CD14-positive monocyte (primary cell): ENCODE measurements around the gene GDF2. TPM values are rescaled to one million over a fixed set of nuclear protein-coding genes. Genes with fewer than 3 reads are reported as not detected.

Source experiments
- DNase-seq, 3 donors: peaks; one replicate each; pipeline ENCODE4 v3.0.0-alpha.2; 2011 to 2022
- H2AFZ ChIP-seq: 2 replicates; pipeline ENCODE4 v1.6.0; 2012; ENCODE audit warnings: mild to moderate bottlenecking, low read depth, low read length, inconsistent platforms; ENCODE audit not compliant: insufficient read depth, poor library complexity, severe bottlenecking
- H3K27ac ChIP-seq, 2 donors: 1 replicate in 1 of 2; 2 replicates in 1 of 2; pipeline ENCODE4 v1.5.1; 2012 to 2013; ENCODE audit warnings: low read length in 2 of 2, control low read depth in 1 of 2, inconsistent platforms in 1 of 2, low read depth in 1 of 2, mild to moderate bottlenecking in 1 of 2
- H3K27me3 ChIP-seq, 2 donors: one replicate each; pipeline versions ENCODE4 v1.6.0 to v1.6.1; 2011 to 2013; ENCODE audit warnings: low read length in 2 of 2; ENCODE audit not compliant: control insufficient read depth in 2 of 2, insufficient read depth in 2 of 2
- H3K36me3 ChIP-seq, 2 donors: replicated peaks in 1 of 2; 1 replicate in 1 of 2; 2 replicates in 1 of 2; pipeline versions ENCODE4 v1.5.1 to v1.6.1; 2012 to 2013; ENCODE audit warnings: low read length in 2 of 2, control low read depth in 1 of 2, inconsistent platforms in 1 of 2, mild to moderate bottlenecking in 1 of 2; ENCODE audit not compliant: insufficient read depth in 2 of 2, control insufficient read depth in 1 of 2
- H3K4me1 ChIP-seq, 2 donors: 1 replicate in 1 of 2; 2 replicates in 1 of 2; pipeline versions ENCODE4 v1.5.1 to v1.6.1; 2012 to 2013; ENCODE audit warnings: low read length in 2 of 2, control low read depth in 1 of 2, inconsistent platforms in 1 of 2, mild to moderate bottlenecking in 1 of 2, moderate library complexity in 1 of 2; ENCODE audit not compliant: insufficient read depth in 2 of 2, control insufficient read depth in 1 of 2
- H3K4me2 ChIP-seq: replicated peaks from 2 replicates; pipeline ENCODE3; 2012; ENCODE audit warnings: low read length, moderate library complexity, mild to moderate bottlenecking; ENCODE audit not compliant: poor library complexity, severe bottlenecking; ENCODE audit errors: extremely low read depth
- H3K4me3 ChIP-seq, 3 experiments: fragments of 200-600 bp in 1 of 3; sonication (generic) in 1 of 3; replicated peaks in 1 of 3; 1 replicate in 2 of 3; 2 replicates in 1 of 3; pipeline ENCODE4 v1.5.1; 2011 to 2013; ENCODE audit warnings: low read length in 3 of 3, mild to moderate bottlenecking in 3 of 3, control low read depth in 2 of 3, low read depth in 2 of 3, inconsistent platforms in 1 of 3, moderate library complexity in 1 of 3
- H3K79me2 ChIP-seq: 2 replicates; pipeline ENCODE4 v1.6.0; 2012; ENCODE audit warnings: mild to moderate bottlenecking, control low read depth, inconsistent platforms, low read length, moderate library complexity; ENCODE audit not compliant: insufficient read depth
- H3K9ac ChIP-seq: 2 replicates; pipeline ENCODE4 v1.6.0; 2017; ENCODE audit warnings: low read length, mild to moderate bottlenecking; ENCODE audit not compliant: insufficient read depth, poor library complexity, severe bottlenecking
- H3K9me3 ChIP-seq, 2 donors: replicated peaks in 1 of 2; 1 replicate in 1 of 2; 2 replicates in 1 of 2; pipeline versions ENCODE4 v1.5.1 to v1.6.1; 2012 to 2013; ENCODE audit warnings: low read length in 2 of 2, control low read depth in 1 of 2; ENCODE audit not compliant: control insufficient read depth in 1 of 2, insufficient read depth in 1 of 2
- H4K20me1 ChIP-seq: 2 replicates; pipeline ENCODE4 v1.6.0; 2012; ENCODE audit warnings: mild to moderate bottlenecking, low read length, control low read depth, moderate library complexity; ENCODE audit not compliant: insufficient read depth
- H3K27ac Mint-ChIP-seq, 7 donors: one replicate each; pipeline ENCODE4 v1.8.0; 2020; ENCODE audit warnings: mild to moderate bottlenecking in 7 of 7, mixed read lengths in 7 of 7, moderate library complexity in 6 of 7, inconsistent platforms in 2 of 7
- H3K27me3 Mint-ChIP-seq, 3 donors: one replicate each; pipeline ENCODE4 v1.8.0; 2021 to 2022; ENCODE audit warnings: low read depth in 3 of 3, mild to moderate bottlenecking in 3 of 3, mixed read lengths in 3 of 3, moderate library complexity in 3 of 3, inconsistent platforms in 1 of 3
- H3K36me3 Mint-ChIP-seq, 2 donors: one replicate each; pipeline ENCODE4 v1.8.0; 2020; ENCODE audit warnings: mixed read lengths in 2 of 2, inconsistent platforms in 1 of 2, mild to moderate bottlenecking in 1 of 2
- H3K4me1 Mint-ChIP-seq: one replicate; pipeline ENCODE4 v1.8.0; 2020; ENCODE audit warnings: mild to moderate bottlenecking, mixed read lengths
- H3K4me3 Mint-ChIP-seq, 2 donors: one replicate each; pipeline ENCODE4 v1.8.0; 2020; ENCODE audit warnings: mild to moderate bottlenecking in 2 of 2, mixed read lengths in 2 of 2, moderate library complexity in 1 of 2
- H3K9me3 Mint-ChIP-seq, 7 donors: one replicate each; pipeline ENCODE4 v1.8.0; 2020 to 2022; ENCODE audit warnings: mixed read lengths in 7 of 7, mild to moderate bottlenecking in 6 of 7, moderate library complexity in 6 of 7, inconsistent platforms in 2 of 7
- CTCF ChIP-seq: fragments of 200-600 bp; IDR thresholded peaks from one replicate; pipeline ENCODE4 v1.8.0; 2022; ENCODE audit warnings: antibody characterized with exemption, mild to moderate bottlenecking
- WGBS: methylation state at CpG from one replicate; pipeline ENCODE4 v1.1.5; 2013; ENCODE audit warnings: missing lambda C conversion rate; ENCODE audit not compliant: insufficient coverage; 5-methylcytosine and 5-hydroxymethylcytosine counted together
- intact Hi-C, 2 donors: fragments of 100-400 bp; cut with micrococcal nuclease; formaldehyde crosslinking; loops; one replicate each; pipeline versions ENCODE4 v1.15.0 to v1.15.1; 2023
- polyA plus RNA-seq, 3 donors: library from polyadenylated mRNA; depleted of rRNA in 1 of 3; unstranded in 2 of 3; stranded (reverse) in 1 of 3; fragments of 300-500 nt in 2 of 3; fragments of >200 nt in 1 of 3; fragmentation: Illumina TruSeq in 2 of 3; gene quantifications; 1 replicate in 2 of 3; 2 replicates in 1 of 3; pipeline ENCODE4 v1.2.3, GENCODE V29; 2012 to 2021

GDF2 gene
- polyA plus RNA-seq, 3 donors: not detected

DNA sequence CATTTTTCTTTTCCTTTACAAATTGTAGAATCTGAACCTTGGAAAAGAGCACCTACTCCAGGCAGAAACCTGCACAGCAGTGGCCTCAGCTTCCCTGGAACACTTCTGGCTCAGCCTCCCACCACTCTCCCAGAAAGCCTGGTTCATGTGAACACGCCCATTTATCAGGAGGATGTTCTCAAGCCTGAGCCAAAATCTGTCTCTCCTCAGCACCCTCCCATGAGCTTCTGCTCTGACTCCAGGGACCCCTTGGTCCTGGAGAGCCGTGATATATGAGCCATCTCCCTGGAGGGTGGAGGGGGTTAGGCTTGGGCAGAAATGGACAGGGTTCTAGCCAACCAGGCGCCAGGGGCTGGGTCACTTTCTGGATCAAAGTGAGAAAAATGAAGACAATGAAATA lies 10.1 kb downstream of the GDF2 start:
- TF ChIP-seq CTCF: no peak
- Mint-ChIP-seq H3K4me3 (no peak overlapping the region), H3K36me3 (no peaks in the 10 kb centered on the region), H3K9me3 (peaks cover 0 to 12% (median 3%) of the 10 kb centered on the region in 7 donors), H3K27me3 (peaks cover 0 to 3% (median 0%) of the 10 kb centered on the region in 3 donors), H3K4me1 (no peaks in the 10 kb centered on the region), H3K27ac (peak overlapping the region in 1 of 7 donors; percentile 10)
- H4K20me1 ChIP-seq: no peaks in the 10 kb centered on the region
- no peaks in the 10 kb centered on the region for H3K9me3 ChIP-seq
- no peak overlapping the region for H3K27ac ChIP-seq
- DNase-seq: no peak
- H2AFZ ChIP-seq: no peak overlapping the region
- WGBS: 100% methylated on average over 1 of the region's 3 CpGs
- H3K79me2 ChIP-seq: no peaks in the 10 kb centered on the region
- H3K36me3 ChIP-seq: no peaks in the 10 kb centered on the region
- no peak overlapping the region for H3K4me2 ChIP-seq
- H3K4me3 ChIP-seq: no peak overlapping the region
- H3K9ac ChIP-seq: no peak overlapping the region
- no peaks in the 10 kb centered on the region for H3K27me3 ChIP-seq
- intact Hi-C loops: no loop called here
- H3K4me1 ChIP-seq: no peaks in the 10 kb centered on the region

DNA sequence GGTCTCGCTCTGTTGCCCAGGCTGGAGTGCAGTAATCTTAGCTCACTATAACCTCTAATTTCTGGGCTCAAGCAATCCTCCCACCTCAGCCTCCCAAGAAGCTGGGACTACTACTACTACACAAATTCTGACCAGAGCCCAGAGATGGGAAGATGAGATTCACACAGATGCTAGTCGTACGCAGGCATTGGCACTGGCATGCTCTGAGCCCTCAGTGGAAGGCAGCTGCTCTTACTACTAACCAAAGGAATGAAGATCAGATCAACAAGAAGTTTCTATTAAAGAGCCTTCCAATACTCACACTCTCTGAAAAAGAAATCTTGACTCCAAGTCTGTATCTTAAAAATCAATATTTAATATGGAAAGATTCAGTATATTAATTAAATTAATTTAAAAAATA lies 10.7 kb downstream of the GDF2 start:
- Histone ChIP-seq H3K36me3 (no peaks in the 10 kb centered on the region), H3K9me3 (no peaks in the 10 kb centered on the region), H3K27ac (no peak overlapping the region), H3K4me3 (no peak overlapping the region), H3K9ac (no peak overlapping the region), H3K4me2 (no peak overlapping the region), H3K27me3 (no peaks in the 10 kb centered on the region), H3K79me2 (no peaks in the 10 kb centered on the region), H2AFZ (no peak overlapping the region), H4K20me1 (no peaks in the 10 kb centered on the region), H3K4me1 (no peaks in the 10 kb centered on the region)
- H3K4me1 Mint-ChIP-seq: no peaks in the 10 kb centered on the region
- no peak for TF ChIP-seq CTCF
- no peak for DNase-seq
- intact Hi-C loops: no loop called here
- H3K27ac Mint-ChIP-seq: no peak overlapping the region
- H3K36me3 Mint-ChIP-seq: no peaks in the 10 kb centered on the region
- 83% methylated on average over 2 of the region's 3 CpGs for WGBS
- no peak overlapping the region for H3K4me3 Mint-ChIP-seq
- peaks cover 0 to 9% (median 0%) of the 10 kb centered on the region in 7 donors for H3K9me3 Mint-ChIP-seq
- peaks cover 0 to 3% (median 0%) of the 10 kb centered on the region in 3 donors for H3K27me3 Mint-ChIP-seq
